Astrocyte of the cerebellum (primary cell): ENCODE measurements around the gene KCND2.

Experiments used
- DNase-seq: peaks from one replicate; pipeline ENCODE4 v3.0.0-alpha.2; 2011; ENCODE audit warnings: low read depth
- H3K4me3 ChIP-seq: 2 replicates; pipeline ENCODE4 v1.5.1; 2011; ENCODE audit warnings: mild to moderate bottlenecking, low read depth, low read length, moderate library complexity
- in situ Hi-C: cut with HindIII; loops from 2 replicates; pipeline ENCODE4 v1.10.0; 2017; ENCODE audit warnings: low sequenced_read_pairs
- TF ChIP-seq, protein P1 (sequence below): IDR thresholded peaks from 2 replicates; pipeline ENCODE4 v1.5.1; 2012; ENCODE audit warnings: low read length, low read depth, moderate library complexity, mild to moderate bottlenecking; ENCODE audit errors: missing control alignments

KCND2 gene

DNA sequence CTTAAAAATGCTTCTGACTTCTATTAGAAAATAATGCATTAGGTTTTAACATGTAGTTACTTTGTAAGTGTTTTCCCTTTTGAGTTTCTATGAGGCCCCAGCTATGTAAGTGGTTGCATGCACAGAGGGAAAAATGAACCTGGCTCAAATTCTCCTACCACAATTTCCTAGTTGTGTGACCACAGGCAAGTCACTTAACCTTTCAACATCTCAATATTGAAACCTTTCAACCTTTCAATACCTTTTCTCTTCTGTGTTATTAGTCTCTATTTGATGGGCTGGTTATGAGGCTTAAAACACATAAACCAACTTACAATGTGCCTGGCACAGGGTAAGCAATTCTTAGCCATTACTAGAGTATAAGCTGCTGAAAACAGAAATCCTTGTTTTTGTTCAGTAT lies 203.0 kb downstream of the KCND2 start:
- in situ Hi-C loops, result no loop called here
- no peak for DNase-seq

DNA sequence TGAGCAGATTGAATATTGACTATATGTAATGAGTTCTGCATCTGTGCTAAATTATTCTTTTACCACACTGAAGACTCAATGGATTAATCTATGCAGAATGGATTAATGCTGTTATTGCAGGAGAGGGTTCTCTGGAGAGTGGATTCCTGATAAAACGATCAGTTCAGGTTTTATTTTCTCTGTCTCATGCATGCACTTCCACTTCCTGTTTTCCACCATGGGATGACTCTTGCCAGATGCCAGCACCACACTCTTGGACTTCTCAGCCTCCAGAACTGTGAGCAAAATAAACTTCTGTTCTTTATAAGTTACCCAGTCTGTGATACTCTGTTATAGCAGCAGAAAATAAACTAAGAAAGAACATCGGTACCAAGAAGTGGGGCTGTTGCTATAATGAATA lies 207.5 kb downstream of the KCND2 start:
- TF ChIP-seq, protein P1, sequence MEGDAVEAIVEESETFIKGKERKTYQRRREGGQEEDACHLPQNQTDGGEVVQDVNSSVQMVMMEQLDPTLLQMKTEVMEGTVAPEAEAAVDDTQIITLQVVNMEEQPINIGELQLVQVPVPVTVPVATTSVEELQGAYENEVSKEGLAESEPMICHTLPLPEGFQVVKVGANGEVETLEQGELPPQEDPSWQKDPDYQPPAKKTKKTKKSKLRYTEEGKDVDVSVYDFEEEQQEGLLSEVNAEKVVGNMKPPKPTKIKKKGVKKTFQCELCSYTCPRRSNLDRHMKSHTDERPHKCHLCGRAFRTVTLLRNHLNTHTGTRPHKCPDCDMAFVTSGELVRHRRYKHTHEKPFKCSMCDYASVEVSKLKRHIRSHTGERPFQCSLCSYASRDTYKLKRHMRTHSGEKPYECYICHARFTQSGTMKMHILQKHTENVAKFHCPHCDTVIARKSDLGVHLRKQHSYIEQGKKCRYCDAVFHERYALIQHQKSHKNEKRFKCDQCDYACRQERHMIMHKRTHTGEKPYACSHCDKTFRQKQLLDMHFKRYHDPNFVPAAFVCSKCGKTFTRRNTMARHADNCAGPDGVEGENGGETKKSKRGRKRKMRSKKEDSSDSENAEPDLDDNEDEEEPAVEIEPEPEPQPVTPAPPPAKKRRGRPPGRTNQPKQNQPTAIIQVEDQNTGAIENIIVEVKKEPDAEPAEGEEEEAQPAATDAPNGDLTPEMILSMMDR, result no peak
- no peak overlapping the region for H3K4me3 ChIP-seq
- no peak for DNase-seq
- in situ Hi-C loops, result no loop called here

More for the DNA sequence above, 203.0 kb downstream of the KCND2 start:
- H3K4me3 ChIP-seq, result no peak overlapping the region
- TF ChIP-seq, protein P1, result no peak

DNA sequence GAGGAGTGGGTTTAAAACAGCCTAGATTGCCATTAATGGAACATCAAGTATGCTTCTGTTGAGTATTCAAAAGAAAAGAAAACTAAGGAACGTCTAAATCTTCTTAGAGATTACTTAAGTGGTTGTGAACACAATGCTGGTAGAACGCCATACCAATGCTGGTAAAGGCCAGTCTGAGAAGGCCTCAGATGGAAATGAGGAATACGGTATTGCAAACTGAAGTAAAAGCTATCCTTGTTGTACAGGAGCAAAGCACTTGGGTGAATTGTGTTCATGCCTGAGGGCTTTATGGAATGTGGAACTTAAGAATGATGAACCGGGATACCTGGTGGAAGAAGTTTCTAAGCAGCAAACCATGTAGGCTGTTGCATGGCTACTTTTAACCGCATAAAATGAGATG lies 208.0 kb downstream of the KCND2 start:
- no peak overlapping the region for H3K4me3 ChIP-seq
- TF ChIP-seq, protein P1, result no peak
- in situ Hi-C loops, result no loop called here
- DNase-seq, result no peak

DNA sequence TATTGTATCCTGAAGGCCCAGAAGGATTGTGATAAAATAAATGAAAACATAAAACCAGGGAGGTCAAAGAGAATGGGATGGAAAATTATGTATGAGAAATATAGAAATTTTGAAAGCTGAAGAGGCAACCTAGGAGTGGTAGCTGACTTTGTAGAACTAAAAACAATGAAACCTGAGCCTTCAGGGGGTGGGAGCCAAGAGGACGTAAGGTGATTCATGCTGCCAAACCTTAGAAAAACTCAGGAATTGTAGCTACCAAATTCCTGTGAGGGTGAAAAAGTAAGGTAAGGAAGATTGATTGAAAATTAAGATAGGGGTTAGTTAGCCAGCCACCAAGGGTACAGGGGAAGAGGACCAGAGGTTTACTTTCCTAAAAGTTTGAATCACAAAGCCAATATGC lies 213.2 kb downstream of the KCND2 start:
- no peak overlapping the region for H3K4me3 ChIP-seq
- TF ChIP-seq, protein P1, result no peak
- in situ Hi-C loops, result no loop called here
- peak; percentile 8 for DNase-seq

DNA sequence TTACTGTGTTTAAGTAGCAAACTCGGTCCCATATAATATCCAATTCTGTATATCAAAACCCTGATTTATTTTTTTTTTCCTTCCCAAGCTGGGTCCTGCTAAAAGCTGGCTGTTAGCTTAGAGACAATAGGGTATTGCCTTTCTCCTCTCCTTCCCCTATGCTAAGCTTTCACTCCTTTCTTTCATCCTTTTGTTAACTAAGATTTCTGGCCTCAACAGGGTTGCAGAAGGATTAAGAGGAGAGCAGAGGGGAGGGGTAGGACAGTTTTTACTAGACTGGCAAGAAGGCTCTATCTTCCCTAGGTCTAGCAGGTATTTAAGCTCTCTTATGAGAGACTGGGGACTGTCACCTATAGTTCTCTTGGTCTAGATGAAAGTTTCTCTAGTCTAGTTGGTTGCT lies 229.2 kb downstream of the KCND2 start:
- TF ChIP-seq, protein P1, result no peak
- no peak overlapping the region for H3K4me3 ChIP-seq
- in situ Hi-C loops, result no loop called here
- no peak for DNase-seq

DNA sequence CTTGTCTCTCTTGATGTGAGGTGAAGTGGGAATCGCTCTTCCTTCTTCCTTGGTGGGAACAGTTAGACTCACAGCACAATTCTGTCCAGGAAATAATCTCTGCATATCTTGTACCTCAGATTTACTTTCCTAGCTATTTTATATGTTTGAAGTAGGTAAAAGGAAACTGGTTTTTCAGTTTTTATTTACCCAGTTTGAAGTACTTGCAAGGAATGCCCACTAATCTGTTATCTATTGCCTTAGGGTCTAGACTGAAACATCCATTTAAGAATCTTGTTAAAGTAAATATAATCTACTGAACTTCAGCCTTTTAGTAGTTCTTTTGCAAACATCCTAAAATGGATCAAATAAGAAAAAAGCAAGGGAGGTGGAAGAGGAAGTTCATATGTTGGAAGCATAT lies 229.8 kb downstream of the KCND2 start:
- in situ Hi-C loops, result no loop called here
- no peak overlapping the region for H3K4me3 ChIP-seq
- no peak for DNase-seq
- TF ChIP-seq, protein P1, result no peak

DNA sequence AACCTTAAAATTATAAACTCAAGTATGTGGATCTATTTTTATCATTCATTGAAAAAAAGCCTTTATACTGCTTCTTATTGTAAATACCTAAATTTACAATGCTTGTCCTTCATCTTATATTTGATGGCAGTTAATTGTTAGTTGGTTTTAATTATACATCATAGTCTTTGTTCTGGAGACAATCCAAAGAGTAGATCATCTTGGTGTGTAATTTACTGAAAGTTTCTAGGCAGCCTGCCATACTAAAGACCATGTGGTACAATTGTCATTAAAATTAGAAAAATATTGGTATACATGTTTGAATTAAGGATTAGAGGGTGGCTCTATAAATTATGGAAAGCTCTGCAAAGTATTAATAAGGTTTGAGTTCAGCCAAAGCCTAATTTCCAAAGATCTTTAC lies 231.4 kb downstream of the KCND2 start:
- no peak for DNase-seq
- in situ Hi-C loops, result no loop called here
- TF ChIP-seq, protein P1, result no peak
- H3K4me3 ChIP-seq, result no peak overlapping the region
